GM18907 (cell line): ENCODE results near the gene SPOCK2.
"Not testable (repeated sequence)": the region's sequence is repeated elsewhere in the genome, so short reads cannot be mapped to it uniquely, and the experiment has no call there.

Source experiments
- ATAC-seq: cut with Tn5 transposase; IDR thresholded peaks from one replicate; pipeline ENCODE4 v1.9.1; 2021; ENCODE audit warnings: mild to moderate bottlenecking, moderate library complexity; ENCODE audit not compliant: unreplicated experiment

SPOCK2 gene

GRCh38 chr10:72034761-72035160, 53.6 kb downstream of the SPOCK2 start:
- no peak for ATAC-seq

- ATAC-seq: no peak
These were observed 54.3 kb downstream of the SPOCK2 start for GRCh38 chr10:72034040-72034499.

- not testable (repeated sequence) for ATAC-seq
These were observed 55.8 kb downstream of the SPOCK2 start for GRCh38 chr10:72032409-72033162.

- no peak for ATAC-seq
These were observed 56.6 kb downstream of the SPOCK2 start for GRCh38 chr10:72031706-72032105.

- ATAC-seq: no peak
These were observed 57.4 kb downstream of the SPOCK2 start for GRCh38 chr10:72030762-72031543.

GRCh38 chr10:72029414-72029813, 58.9 kb downstream of the SPOCK2 start:
- no peak for ATAC-seq

- no peak for ATAC-seq
These were observed 60.9 kb downstream of the SPOCK2 start for GRCh38 chr10:72027498-72027897.

DNA sequence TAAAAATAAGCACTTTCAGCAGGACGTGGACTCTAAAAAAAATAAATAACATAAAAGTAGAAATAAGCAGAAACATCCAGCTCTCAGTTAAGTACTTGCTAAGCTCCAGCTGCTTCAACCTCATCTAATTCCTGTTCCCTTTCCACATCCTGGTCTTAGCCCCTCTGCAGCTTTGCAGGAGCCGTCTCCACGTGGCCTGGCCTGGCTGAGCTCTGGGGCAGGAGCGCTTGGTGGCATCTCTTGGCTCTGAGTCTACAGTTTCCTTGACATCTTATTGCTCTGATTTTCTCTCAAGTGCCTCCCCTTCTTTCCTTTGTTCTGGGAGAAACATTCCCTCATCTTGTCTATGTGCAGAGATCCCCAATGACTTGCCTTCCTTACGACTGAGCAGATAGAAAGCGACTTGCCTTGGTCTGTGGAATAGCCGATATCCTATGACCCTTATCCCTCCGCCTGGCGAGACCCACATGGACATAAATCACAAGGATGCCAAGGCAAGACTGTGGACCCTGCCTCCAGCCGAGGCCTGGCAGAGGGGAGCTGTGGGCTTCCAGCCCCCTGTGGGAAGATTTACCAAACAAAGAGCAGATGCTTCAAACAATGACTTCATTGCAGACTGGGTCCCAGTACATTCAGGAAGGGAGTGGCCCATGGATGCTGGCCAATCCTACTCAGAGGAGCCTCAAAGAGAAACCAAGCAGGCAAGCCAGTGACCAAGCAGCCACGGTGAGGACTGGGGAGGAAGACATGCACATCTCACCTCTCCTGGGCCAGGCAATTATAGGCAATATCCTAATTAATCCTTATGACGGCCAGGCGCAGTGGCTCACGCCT, 61.9 kb downstream of the SPOCK2 start:
- no peak for ATAC-seq

DNA sequence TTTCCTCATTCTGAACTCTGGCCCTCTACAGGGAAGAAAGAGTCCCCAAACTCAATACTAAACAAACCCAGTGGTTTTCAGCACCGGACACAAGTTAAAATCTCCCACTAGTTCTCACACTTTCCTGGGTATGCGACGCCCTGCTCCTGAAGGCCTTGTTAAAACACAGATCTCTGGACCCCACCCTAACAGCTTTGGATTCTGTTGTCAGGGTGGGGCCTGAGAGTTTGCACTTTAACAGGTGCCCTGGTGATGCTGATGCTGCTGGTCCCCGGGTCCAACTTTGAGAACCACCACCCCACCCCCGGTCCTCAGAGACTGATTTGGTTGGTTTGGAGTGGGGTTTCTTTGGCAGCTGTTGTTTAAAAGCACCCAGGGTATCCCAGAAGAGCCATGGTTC, 62.5 kb downstream of the SPOCK2 start:
- no peak for ATAC-seq

GRCh38 chr10:72025400-72025799, 63.0 kb downstream of the SPOCK2 start:
- no peak for ATAC-seq

GRCh38 chr10:72024596-72024995, 63.8 kb downstream of the SPOCK2 start:
- ATAC-seq: no peak

- ATAC-seq: no peak
These were observed 66.1 kb downstream of the SPOCK2 start for GRCh38 chr10:72022228-72022627.

DNA sequence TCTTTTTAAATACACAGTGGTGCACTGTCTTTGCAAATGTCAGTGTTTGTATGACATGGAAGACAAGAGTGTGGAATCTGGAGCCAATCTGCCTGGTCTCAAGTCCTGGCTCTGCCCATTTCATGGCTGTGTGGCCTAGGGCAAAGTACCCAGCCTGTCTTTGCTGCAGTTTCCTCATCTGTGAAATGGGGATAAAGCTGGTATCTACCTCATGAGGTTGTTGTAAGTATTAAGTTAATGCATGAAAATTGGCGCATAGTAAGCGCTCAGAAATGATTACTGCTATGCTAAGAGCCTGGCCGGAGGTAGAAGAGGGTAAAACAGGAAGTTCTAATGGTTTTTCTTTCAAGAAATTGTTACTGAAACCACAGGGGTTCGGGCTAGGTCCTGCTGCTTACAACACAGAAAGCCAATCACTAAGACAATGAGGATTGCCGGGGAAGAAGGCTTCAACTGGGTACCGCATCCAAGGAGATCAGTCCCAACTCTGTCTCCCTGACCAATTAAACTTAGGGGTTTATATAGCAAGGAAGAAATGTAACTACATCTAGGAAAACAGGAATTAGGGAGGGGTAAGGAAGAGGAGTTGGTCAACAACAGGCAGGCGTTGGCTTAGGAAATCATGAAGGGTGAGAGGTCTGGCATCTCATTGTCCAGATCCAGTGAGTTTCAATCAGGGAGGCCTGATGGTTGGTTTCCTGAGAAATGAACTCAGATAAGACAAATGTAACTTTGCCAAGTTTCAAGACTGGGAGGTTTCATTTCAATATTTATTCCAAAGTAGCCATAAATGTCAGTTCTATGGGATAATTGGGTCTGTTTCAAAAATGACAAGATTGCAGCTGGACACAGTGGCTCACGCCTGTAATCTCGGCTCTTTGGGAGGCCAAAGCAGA, 67.2 kb downstream of the SPOCK2 start:
- no peak for ATAC-seq

DNA sequence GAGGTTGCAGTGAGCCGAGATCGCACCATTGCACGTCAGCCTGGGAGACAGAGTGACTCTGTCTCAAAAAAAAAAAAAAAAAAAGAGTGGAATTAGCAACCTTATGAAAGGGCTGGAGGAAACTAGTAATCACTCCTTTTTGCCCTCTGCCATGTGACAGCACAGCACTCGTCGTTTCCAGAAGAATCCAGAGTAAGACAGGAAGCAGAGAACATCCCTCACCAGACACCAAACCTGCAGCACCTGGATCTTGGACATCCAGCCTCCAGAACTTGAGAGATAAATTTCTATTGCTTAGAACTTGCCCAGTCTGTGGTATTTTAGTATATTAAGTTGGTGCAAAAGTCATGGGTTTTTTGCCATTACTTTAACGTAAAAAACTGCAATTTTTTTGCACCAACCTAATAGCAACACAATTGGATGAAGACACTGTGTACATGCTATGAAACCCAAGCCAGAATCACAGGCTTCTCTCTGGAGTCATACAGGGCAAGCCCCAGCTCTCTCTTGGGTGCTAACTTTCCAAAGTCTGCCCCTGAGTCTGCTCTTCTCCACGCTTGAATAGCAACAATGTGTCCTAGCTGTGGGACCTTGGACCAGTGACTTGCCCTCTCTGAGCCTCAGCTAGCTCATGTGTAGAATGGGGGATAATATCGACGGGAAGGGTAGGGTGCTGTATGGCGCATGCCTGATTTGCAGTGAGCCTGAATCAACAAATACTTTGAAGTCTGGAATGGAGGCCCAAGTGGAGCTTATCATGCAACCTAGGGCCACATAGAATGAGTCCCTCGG, 69.1 kb downstream of the SPOCK2 start:
- no peak for ATAC-seq

GRCh38 chr10:72016608-72017300, 71.6 kb downstream of the SPOCK2 start:
- ATAC-seq: no peak

DNA sequence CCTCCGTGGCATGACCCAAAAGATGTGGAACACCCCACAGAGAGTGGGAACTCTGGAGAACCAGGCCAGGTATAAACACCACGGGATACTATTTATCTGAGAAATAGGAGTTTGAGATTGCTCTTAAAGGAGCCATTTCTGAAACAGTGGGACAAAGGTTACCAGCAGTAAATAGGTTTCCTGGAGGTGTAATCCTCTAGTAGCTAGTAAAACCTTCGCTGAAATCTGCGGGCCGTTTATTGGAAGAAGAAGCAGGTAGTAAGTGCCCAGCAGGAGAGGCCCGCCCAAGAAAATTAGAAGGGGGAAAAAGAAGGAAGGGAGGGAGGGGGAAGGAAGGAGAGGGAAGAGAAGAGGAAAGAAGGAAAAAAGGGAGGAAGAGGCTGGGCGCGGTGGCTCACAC, 72.5 kb downstream of the SPOCK2 start:
- no peak for ATAC-seq

DNA sequence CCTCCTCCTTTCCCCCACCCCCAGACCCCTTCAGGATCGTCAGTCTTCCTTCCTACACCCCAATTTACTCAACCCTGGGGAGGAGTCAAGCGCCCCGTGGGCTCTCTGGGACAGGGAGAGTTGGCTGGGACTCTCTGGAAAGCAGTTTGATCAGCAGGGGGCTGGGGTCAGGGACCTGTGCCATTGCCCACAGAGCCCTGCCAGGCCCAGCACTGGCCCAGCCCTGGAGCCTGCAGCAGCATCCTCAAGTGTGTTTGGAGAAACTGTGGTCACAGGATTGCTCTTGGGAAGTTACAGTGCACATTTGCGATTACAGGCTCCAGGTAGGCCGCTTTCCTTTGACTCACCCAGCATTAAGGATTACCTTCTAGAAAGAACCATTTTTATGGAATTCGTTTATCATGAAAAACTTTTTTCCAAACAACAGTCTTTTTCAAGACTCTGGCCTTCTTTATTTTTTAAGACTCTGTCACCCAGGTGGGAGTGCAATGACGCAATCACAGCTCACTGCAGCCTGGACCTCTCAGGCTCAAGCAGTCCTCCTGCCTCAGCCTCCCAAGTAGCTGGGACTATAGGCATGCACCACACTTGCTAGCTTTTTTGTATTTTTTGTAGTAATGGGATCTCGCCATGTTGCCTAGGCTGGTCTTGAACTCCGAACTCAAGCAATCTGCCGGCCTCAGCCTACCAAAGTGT, 73.4 kb downstream of the SPOCK2 start:
- no peak for ATAC-seq

GRCh38 chr10:72014197-72014596, 74.2 kb downstream of the SPOCK2 start:
- no peak for ATAC-seq
